Islet precursor cell (in vitro differentiated cells): ENCODE results near the gene MBTPS2.
"Not testable (repeated sequence)": the region's sequence is repeated elsewhere in the genome, so short reads cannot be mapped to it uniquely, and the experiment has no call there.

ENCODE experiments used
- DNase-seq: peaks from one replicate; pipeline ENCODE4 v3.0.0-alpha.2; 2018

The MBTPS2 gene

GRCh38 chrX:21863241-21863640 is 23.8 kb downstream of the MBTPS2 start:
- no peak for DNase-seq

DNA sequence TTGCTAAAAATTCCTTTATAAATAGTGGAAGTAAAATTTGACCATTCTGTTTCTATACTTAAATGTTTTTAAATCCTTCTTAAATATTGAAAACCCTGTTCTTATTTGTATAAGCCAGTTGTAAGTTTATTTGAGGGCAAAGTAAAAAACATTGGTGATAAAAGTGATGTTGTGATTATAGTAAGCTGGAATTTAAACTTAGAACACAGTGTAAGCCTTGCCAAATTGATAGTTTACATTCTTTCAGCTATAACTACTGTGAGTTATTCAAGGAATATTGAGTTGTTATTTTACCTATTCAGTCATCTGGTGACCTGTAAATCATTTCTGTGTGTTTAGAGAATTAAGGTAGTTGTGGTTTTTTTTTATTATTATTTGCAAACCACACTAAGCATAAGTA is 26.0 kb downstream of the MBTPS2 start:
- DNase-seq: no peak

- no peak for DNase-seq
These were observed 31.1 kb downstream of the MBTPS2 start for GRCh38 chrX:21870494-21870893.

GRCh38 chrX:21873063-21873775 is 33.8 kb downstream of the MBTPS2 start:
- no peak for DNase-seq

DNA sequence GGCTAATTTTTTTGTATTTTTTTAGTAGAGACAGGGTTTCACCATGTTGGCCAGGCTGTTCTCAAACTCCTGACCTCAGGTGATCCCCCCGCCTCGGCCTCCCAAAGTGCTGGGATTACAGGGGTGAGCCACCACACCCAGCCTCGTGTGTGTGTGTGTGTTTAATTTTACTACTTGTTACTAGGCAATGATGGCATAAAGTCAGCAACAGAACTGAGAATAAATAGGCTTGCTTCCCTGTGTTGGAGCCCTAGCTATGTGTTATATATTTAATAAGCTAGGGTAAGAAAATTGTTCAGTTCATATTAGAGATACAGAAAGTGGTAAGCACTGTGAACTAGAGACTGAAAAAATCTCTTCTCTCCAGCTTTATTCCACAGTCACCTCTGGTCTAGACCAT is 34.8 kb downstream of the MBTPS2 start:
- not testable (repeated sequence) for DNase-seq

- DNase-seq: no peak
These were observed 35.6 kb downstream of the MBTPS2 start for GRCh38 chrX:21875013-21875412.

- no peak for DNase-seq
These were observed 42.6 kb downstream of the MBTPS2 start for GRCh38 chrX:21881881-21882574.

DNA sequence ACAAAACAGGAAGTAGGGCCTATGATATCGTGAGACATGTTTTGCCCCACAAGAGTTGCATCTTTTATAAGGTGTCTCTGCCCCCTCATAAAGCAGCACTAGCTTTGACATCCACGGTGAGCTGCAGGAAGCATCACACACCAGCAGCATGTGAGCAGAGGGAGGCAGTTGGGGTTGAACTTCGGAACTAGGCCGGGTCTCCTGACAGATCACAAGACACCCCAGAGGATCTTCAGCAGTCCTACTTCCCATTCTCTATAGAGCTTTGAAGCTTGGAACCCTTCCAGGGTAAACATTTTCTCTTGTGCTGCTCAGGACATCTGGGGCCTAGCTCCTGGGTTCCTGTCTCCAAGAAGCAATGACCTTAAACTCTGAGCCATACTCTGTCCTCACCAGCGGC is 43.8 kb downstream of the MBTPS2 start:
- DNase-seq: no peak

DNA sequence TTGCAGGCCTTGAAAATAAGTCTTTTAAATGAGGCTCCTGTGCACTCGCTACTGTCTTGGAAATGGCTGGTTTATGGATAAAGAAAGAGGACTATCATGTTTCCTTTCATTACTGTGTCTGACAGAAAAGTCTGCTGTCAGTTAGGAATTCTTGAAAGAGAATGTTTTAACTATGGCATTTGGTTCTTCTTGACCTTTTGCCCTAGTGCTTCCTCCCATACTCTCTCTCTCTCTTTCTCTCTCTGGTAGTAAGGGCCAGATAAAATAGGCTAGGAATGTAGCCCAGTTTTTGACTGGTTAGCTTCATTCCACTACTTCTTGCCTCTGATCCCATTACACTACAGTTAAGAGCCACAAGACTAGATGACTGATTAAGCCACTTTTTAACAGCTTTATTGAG is 46.2 kb downstream of the MBTPS2 start:
- no peak for DNase-seq

- DNase-seq: no peak
These were observed 65.9 kb downstream of the MBTPS2 start for GRCh38 chrX:21905313-21905712.

GRCh38 chrX:21905953-21906352 is 66.5 kb downstream of the MBTPS2 start:
- no peak for DNase-seq

GRCh38 chrX:21907260-21907659 is 67.8 kb downstream of the MBTPS2 start:
- DNase-seq: no peak

DNA sequence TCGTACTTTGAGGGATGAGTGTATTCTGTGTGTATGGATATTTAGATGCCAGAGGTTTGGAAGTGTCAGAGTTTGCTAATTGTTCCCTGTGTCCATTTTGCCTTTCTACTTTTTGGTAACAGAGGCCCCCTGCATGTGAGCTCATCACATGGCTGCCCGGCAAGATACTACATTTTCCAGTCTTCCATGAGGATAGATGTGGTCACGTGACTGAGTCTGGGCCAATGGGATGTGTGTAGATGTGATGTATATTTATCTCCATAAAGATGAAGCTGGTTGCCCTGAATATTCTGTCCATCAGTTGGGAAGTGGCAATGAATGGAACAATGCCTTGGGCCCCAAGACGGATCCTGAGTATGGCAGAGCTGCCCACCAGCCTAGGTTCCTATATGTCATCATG is 72.1 kb downstream of the MBTPS2 start:
- no peak for DNase-seq

- DNase-seq: no peak
These were observed 72.8 kb downstream of the MBTPS2 start for GRCh38 chrX:21912220-21912619.

GRCh38 chrX:21912989-21913388 is 73.6 kb downstream of the MBTPS2 start:
- no peak for DNase-seq

DNA sequence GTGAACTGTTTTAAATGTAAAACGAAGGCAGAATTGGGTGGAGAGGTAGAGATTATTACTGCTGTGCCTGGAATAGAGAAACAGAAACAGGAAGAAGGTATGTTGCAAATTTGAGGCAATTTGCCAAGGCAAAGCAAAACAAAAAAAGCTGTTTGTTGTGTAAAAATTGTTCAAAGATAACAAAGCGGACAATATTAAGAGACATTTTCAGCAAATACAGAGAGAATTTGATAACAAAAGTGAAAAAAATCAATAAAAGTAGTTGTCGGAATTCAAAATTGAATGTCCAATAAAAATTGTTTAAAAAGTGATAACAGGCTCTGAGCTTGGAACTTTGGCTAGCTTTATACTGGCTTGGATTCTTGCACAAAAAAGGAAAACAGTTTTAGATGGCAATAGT is 86.7 kb downstream of the MBTPS2 start:
- no peak for DNase-seq

- no peak for DNase-seq
These were observed 87.3 kb downstream of the MBTPS2 start for GRCh38 chrX:21926527-21927278.

GRCh38 chrX:21929209-21929608 is 89.8 kb downstream of the MBTPS2 start:
- no peak for DNase-seq

GRCh38 chrX:21930986-21931385 is 91.6 kb downstream of the MBTPS2 start:
- no peak for DNase-seq

DNA sequence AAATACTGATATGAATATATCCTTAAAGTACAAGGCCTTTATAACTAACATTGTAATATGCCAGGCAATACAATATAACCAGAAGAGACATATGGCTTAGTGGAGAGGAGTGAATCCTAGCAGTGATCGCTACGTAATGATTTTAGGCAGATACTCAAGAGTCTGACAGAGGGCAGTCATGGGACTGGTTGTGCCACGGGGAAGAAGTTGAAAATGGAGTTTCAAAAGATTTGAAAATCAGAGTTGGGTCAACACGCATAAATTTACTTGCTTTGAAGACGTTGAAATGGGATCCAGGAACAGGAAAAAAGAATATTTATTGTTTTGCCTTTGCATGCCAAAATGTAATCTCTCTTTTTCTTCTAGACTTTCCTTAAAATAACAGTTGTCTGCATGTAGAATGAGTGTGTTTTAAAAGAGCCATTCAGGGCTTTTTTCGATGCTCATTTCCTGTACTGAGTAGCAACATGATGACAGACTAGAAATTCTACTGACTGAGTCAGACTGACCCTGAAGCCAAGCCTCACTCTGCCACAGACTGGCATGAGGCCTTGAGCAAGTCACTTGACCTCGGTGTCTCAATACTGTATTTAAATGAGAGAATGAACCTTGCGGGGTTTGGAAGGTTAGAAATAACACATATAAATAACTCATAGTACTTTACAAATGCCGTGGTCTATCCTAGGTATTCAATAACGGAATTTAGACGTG is 93.0 kb downstream of the MBTPS2 start:
- DNase-seq: no peak

- no peak for DNase-seq
These were observed 93.7 kb downstream of the MBTPS2 start for GRCh38 chrX:21933077-21933476.

DNA sequence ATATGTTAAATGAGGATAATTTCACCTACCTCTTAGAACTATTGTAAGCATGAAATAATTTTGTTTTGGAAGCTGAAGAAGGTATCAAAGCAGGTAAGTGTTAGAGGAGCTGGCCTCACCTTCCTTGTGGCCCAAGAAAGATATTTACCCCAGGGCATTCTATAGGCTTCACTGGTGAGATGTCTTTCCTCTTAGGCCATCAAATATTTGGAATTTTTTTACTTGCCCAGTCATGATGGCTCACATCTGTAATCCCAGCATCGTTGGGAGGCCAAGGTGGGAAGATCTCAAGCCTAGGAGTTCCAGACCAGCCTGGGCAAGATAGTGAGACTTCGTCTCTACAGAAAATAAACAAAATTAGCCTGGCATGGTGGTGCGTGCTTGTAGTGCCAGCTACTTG is 95.0 kb downstream of the MBTPS2 start:
- no peak for DNase-seq
